Measurements from ENCODE around the gene ZNF518B.

DNA sequence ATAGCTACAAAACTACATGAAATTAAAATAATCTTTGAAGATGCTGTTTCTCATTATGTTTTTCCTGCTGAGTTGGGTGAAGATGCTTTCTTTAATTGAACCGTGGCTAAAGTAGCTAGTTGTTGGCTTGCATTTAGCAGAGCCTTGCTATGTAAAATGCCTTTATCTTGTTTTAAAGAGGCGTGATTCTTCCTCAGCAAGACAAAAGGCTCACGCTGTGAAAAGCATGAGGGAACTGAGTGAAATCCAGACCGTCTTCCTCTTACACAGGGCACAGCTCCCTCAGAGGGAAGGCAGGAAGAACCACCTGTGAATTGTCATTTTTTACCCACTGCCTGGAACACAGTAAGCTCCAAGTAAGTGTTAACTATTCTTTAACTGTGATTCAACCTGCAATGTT is 39.0 kb upstream of the ZNF518B start:
- no peak for TF ChIP-seq POLR2AphosphoS5 (IDR thresholded peaks at IDR 0.05)
- TF ChIP-seq, protein P1, sequence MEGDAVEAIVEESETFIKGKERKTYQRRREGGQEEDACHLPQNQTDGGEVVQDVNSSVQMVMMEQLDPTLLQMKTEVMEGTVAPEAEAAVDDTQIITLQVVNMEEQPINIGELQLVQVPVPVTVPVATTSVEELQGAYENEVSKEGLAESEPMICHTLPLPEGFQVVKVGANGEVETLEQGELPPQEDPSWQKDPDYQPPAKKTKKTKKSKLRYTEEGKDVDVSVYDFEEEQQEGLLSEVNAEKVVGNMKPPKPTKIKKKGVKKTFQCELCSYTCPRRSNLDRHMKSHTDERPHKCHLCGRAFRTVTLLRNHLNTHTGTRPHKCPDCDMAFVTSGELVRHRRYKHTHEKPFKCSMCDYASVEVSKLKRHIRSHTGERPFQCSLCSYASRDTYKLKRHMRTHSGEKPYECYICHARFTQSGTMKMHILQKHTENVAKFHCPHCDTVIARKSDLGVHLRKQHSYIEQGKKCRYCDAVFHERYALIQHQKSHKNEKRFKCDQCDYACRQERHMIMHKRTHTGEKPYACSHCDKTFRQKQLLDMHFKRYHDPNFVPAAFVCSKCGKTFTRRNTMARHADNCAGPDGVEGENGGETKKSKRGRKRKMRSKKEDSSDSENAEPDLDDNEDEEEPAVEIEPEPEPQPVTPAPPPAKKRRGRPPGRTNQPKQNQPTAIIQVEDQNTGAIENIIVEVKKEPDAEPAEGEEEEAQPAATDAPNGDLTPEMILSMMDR (IDR thresholded peaks at IDR 0.05), result no peak
- no peak for TF ChIP-seq EP300 (IDR thresholded peaks at IDR 0.05)
- TF ChIP-seq POLR2A (IDR thresholded peaks at IDR 0.05), result no peak
